HG02884 (cell line): ENCODE data around the gene CFAP97.
A peak's percentile ranks its signal among the peaks of the same experiment; 100 is the strongest.
"Not testable (repeated sequence)": the region's sequence is repeated elsewhere in the genome, so short reads cannot be mapped to it uniquely, and the experiment has no call there.

ENCODE experiments used
- ATAC-seq: cut with Tn5 transposase; IDR thresholded peaks from one replicate; pipeline ENCODE4 v1.9.1; 2021; ENCODE audit warnings: mild to moderate bottlenecking, moderate library complexity; ENCODE audit not compliant: unreplicated experiment

Gene CFAP97

GRCh38 chr4:185201977-185202962, 1.5 kb downstream of the CFAP97 start:
- ATAC-seq: no peak

GRCh38 chr4:185198189-185198588, 5.6 kb downstream of the CFAP97 start:
- not testable (repeated sequence) for ATAC-seq

GRCh38 chr4:185196437-185196836, 7.4 kb downstream of the CFAP97 start:
- no peak for ATAC-seq

GRCh38 chr4:185194924-185195888, 8.6 kb downstream of the CFAP97 start:
- no peak for ATAC-seq

GRCh38 chr4:185192059-185192458, 11.7 kb downstream of the CFAP97 start:
- peak; percentile 92 for ATAC-seq

- no peak for ATAC-seq
Measured at GRCh38 chr4:185190306-185190856, 13.4 kb downstream of the CFAP97 start.

GRCh38 chr4:185189606-185190305, 14.0 kb downstream of the CFAP97 start:
- ATAC-seq: no peak

- no peak for ATAC-seq
Measured at GRCh38 chr4:185186769-185187168, 17.0 kb downstream of the CFAP97 start.

- no peak for ATAC-seq
Measured at GRCh38 chr4:185183622-185184281, 20.0 kb downstream of the CFAP97 start.

GRCh38 chr4:185182239-185182638, 21.6 kb downstream of the CFAP97 start:
- ATAC-seq: no peak

GRCh38 chr4:185179488-185179887, 24.3 kb downstream of the CFAP97 start:
- ATAC-seq: no peak

- ATAC-seq: peak; percentile 88
Measured at GRCh38 chr4:185171373-185172071, 32.3 kb downstream of the CFAP97 start.

- ATAC-seq: no peak
Measured at GRCh38 chr4:185167234-185167633, 36.6 kb downstream of the CFAP97 start.

GRCh38 chr4:185165605-185166063, 38.2 kb downstream of the CFAP97 start:
- ATAC-seq: peak; percentile 95

- ATAC-seq: no peak
Measured at GRCh38 chr4:185151296-185151695, 52.5 kb downstream of the CFAP97 start.

- ATAC-seq: no peak
Measured at GRCh38 chr4:185149392-185149791, 54.4 kb downstream of the CFAP97 start.

GRCh38 chr4:185145572-185145971, 58.2 kb downstream of the CFAP97 start:
- no peak for ATAC-seq

- no peak for ATAC-seq
Measured at GRCh38 chr4:185144601-185145240, 59.1 kb downstream of the CFAP97 start.

GRCh38 chr4:185143601-185143969, 60.2 kb downstream of the CFAP97 start:
- ATAC-seq: peak; percentile 9
